HG02981 (cell line): ENCODE data around the gene SNAPC2.

Experiments
- ATAC-seq: cut with Tn5 transposase; IDR thresholded peaks from one replicate; pipeline ENCODE4 v1.9.1; 2021; ENCODE audit warnings: mild to moderate bottlenecking, moderate library complexity; ENCODE audit not compliant: unreplicated experiment

SNAPC2 gene

DNA sequence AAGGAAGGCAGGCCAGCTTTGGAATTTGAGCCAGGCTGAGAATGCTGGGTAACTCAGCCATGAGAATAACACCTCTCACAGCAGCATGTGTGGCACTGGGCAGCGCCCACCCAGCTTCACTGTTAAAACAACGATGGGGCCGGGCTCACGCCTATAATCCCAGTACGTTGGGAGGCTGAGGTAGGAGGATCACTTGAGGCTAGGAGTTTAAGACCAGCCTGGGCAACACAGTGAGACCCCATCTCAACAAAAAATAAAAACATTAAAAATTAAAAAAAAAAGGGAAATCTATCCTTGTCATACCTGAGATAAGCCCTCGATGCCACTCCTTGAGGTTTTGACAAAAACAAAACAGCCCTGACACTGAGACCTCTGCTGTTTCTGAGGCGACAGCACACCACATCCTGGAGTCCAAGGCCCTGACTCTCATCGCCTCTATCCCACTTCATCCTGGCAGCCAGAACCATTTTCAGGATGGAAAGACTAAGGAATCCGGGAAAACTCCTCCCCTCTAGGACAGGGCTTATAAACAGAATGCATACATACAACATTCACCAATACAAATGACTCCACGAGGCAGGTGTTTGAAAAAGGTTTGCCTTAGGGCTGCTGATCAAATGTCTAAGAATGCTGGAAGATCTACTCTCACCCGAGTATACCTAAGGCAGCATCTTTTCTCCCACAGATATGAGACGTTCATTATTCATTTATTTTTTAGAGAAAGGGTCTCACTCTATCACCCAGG is 46.0 kb downstream of the SNAPC2 start:
- ATAC-seq, result no peak

DNA sequence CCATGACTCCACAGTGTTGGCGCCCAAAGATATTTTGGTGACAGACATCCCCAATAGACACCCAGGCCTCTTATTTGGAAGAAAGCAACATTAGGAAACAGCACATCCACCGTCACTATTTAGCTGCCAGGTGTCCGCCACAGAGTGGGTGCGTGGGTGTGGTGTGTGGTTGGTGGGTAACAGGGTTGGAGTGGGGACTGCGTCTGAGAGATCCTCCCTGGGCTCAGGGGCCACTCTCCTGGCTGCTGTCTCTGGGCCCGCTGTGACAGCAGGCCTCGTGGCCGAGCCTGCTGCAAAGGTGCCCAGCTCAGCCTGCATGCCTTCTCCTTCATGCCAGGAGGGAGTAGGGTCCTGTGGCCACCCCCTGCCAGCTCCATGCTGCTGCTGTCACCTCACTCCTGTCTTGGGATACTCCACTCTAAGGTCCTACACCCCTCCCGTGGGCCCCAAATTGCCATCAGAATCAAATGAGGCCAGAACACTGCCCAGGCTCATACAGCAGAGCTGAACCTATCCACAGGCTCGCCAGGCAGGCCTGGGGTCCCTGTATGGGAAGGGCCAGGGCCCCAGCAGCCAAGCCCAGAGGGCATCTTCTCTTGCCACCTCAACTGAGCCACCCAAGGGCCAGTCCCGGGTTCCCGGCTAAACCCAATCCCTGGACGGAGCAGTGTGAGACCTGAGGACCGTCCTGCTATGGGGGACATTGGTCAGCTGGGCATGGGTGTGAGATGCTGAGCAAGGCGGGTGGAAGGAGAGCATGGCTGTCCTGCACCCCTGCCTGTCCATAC is 48.1 kb downstream of the SNAPC2 start:
- ATAC-seq, result no peak

- no peak for ATAC-seq
Measured at GRCh38 chr19:7968796-7969554, 48.8 kb downstream of the SNAPC2 start.

DNA sequence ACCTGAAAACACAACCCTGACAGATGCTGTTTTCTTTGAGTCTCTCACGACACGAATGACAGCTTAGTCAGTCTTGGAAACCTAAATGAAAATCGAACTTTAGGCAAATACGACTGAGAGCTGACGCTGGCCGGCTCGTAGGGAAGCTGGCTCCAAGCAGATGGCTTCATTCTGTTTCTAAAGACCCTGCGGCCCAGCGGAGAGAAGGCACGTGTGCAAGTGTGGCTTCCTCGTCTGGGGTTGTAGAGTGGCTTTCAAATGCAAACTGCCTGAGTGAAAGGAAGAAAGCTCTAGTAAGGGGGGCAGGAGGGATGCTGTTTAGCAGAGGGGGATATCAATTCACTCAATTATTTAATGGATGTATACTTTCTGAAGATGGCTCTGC is 49.4 kb downstream of the SNAPC2 start:
- ATAC-seq, result no peak

DNA sequence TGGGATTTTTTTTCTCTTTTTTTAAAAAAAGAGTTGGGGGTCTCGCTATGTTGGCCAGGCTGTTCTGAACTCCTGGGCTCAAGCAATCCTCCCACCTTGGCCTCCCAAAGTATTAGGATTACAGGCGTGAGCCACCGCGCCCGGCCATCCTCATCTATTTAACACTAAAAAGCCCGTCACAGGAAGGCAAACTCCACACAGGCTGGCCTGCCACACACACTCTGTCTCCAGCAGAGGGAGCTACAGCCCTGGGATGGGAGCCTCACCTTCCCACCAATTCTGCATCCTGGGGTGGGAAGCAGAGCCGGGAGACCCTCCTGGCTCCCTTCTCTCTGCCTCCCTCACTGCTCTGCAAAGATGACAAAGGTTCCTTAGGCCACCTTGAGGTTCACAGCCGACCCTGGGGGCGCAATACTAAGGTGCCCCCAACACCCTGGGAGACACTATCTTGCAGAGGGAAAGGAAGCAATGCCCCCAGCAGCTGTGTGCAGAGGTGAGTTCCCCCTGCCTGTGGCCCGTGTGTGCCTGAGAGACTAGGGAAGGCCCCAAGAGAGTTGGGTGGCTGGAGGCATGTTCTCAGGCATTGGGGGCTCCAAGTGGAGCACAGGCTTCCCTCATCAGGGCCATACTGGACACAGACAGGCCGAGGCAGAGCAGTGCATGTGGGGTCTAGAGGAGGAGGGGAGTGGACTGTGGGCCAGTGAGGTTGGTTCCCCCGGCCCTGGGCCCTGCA is 50.7 kb downstream of the SNAPC2 start:
- no peak for ATAC-seq

GRCh38 chr19:7971553-7972520 is 51.7 kb downstream of the SNAPC2 start:
- ATAC-seq, result no peak
